Stimulated activated CD8-positive, alpha-beta memory T cell treated with anti-CD3 and anti-CD28 coated beads, Interleukin-4, amount 100 ng/mL, for 24 hours (primary cell): ENCODE measurements around the gene JPH4.

ENCODE experiments used
- DNase-seq: peaks from one replicate; pipeline ENCODE4 v3.0.0-alpha.2; 2020; ENCODE audit warnings: low read depth

Gene JPH4

DNA sequence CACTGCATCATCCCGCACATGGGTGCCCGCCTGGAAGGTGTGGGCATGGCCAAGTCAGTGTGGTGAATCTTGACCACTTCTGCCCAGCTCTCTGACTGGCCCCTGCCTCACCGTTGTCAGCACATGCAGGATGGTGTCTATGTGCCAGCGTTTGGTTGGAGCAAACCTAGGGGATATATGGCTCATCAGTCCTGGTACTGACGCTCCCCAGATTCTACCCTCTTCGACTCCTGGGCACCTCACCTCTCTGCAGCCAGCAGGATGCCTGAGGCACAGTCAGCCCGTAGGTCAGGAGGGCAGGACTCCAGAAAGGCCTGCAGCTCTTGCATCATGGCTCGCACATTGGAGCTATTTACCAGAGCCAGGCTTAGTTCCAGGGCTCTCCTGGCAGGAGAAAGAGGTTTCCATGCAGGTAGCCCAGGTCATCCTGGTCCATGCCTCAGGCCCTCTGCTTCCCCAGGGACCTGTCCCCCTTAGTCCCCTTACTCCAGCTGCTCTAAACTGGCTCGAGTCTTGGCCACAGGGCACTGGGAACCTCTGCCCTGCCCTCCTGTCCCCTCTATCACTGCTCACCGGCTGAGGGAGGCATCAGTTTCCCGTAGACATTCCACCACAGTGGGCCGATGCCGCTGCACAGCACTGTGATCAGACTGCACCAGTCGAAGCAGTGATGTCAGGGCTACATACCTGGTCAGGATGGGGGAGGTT is 15.0 kb downstream of the JPH4 start:
- no peak for DNase-seq

DNA sequence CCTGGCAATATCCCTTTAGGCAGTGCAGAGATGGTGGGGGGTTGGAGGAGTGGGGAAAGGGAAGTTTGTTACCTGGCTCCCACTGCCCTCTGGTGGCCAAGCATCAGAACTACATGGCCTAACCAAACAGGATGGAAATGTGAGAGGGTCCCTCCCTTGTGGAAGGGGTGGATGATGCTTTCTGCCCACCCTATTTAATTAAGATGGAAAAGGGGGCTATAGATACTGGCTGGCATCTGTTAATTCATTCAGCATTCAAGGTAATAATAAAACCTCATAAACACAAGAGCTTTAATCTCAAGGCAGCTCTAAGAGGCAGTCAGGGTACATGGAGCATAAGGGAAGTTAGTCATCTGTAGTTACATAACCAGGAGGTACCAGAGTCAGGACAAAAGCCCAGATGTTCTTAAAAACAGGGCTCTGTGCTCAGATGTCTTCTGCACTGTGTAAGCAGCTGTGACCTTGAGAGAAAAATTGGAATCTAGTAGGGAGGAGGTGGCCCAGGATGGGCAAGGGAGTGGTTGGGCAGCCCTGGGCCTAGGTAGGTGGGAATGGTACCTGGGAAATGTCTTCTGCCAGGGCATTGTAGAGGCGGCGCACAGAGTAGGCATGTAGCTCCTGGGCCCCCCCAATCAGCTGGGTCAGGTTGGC is 15.6 kb downstream of the JPH4 start:
- DNase-seq: peak; percentile 34

DNA sequence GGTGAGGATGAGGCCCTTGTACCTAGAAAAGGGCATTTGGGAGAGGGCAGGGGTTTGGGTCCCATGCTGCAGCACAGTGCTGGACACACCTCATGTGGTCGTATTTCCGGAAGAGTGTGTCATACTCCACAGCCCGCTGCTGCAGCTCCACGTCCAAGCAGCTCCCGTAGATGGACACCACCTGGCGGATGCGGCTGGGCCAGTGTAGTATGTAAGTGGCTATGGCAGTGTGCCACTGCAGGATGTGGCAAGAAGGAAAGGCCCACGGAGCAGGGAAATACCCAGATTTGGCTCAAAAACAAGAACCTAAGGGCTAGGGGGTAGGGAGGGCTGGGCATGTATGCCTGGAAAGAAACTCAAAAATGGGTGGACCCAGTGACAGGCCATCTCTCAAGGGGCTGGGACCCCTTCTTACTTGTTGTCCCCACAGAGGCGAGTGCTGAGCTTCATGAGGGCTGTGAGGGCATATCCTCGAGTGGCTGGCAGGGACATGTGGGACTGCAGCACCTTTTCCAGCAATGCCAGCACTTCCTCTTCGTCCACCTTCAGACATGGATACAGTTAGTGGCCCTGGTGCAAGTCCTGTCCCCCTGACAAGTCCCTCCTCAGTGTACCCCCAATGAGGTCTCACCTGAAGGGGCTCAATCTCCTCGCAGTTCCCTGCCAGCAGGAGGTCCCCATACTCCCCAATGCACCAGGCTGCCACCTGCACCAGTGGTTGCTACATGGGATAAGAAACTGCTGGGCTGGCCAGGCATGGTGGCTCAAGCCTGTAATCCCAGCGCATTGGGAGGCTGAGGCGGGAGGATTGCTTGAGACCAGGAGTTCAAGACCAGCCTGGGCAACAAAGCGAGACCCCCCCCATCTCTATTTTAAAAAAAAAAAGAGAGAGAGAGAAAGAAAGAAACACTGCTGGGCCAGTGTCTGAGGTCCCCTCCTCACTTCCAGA is 16.4 kb downstream of the JPH4 start:
- no peak for DNase-seq

DNA sequence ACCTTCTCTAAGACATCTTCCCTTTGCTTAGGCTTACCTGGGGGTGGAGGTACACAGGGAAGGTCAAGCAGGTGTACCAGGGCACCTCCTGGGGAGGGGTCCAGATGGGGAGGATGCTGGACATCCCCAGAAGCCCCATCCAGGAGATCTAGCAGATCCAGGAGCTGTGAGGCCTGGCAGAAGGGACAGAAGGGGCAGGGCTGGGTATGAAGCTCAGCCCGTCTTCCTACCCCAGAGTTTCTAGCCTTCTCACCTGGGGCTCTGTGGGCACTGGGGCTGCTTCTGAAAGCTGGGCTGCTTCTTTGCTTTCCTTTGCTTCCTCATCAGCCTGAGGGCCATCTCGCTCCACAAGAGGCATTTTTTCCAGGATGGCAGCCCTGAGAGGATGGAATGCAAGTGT is 17.3 kb downstream of the JPH4 start:
- no peak for DNase-seq

DNA sequence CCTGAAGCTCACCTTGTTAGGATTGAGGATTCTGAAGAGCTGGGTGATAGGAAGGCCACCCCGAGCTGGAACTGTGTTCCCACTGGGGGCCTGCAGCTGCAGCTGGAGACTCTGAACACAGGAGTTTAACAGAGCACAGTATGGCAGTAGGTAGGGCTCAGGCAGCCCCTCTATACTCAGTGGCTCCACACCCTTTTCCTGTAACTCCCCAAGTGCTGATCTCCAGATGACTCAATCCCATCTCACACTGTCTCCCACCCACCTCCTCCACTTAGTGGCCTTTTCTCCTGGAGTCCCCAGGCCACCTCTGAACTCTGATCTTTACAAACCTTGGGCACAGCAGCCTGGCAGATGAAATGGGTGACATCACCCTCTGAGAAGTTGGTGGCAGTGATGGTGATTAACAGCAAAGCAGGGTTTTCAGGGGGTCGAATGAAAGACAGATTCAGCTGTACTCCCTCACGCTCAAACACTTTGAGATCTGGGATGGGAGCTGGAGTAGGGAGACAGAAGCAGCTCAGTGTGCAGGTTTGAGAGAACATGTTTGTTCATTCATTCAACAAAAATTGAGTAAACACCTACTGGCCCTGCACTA is 18.6 kb downstream of the JPH4 start:
- no peak for DNase-seq

DNA sequence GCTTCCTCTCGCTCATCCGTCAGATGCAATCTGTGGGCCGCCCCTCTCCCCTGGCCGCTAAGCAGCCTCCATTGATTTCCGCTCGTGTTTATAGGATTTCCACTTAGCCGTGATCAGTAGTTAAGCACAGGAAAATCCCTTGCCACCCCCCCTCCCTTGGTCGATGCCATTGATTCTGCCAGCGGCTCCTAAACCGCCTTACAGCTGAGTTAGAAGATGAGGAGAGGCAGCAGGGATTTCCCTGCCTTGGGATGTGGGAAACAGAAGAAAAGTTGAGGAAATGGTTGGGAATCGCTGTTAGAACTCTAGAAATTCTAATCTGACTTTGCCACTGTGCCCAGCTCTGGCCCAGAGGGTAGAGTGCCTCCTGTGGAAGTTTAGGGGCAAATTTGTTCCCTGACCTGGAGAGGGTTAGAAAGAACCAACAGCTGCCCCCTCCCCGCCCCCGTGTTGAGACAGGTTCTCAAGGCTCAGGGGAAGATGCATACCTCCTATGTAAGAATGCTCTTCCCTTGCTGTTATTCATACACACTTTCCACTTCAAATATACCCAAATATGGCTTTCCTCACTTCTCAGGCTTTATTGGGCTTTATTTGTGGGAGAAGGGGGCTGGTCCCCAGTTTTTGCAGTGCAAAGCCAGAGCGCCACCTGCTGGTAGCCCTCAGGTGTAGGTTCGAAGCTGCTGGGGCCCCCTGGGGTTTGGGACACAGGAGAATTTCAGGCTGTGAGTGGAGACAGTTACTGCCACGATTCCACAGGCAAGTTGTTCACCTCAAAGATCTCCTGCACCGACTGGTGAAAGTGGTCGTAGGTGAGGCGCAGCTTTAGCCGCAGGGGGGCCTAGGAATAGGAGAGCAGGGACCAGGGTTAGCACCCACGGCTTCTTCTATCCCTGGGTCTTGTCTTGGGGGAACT is 19.3 kb downstream of the JPH4 start:
- peak; percentile 45 for DNase-seq

DNA sequence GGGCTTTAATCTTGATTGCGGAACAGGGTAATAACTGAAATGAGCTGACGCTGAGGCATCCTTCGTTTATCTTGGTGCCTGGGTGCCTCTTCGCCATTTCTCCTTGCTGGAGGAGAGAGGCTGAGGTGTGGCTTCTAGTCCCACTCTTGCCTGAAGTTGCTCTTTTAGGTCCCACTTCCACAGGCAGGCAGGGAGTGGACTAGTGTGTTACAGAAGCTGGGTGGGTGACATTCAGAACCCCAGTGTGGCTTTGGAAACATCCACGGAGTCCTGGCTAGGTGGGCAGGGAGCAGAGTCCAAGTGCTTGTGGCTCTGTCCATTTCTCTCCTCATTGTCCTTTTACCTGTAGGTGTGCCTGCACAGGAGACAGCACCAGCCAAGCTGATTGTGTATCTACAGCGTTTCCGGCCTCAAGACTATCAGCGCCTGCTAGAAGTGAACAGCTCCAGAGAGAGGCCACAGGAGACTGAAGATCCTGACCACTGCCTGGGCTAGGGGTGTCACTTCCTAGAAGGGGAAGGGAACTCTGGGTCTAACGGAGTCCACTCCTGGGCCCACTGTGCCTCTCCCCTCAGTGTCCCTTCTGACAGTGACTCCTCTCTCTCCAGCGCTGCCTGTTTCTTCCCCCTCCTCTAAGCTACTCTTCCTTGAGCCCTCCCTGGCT is 20.1 kb downstream of the JPH4 start:
- no peak for DNase-seq

DNA sequence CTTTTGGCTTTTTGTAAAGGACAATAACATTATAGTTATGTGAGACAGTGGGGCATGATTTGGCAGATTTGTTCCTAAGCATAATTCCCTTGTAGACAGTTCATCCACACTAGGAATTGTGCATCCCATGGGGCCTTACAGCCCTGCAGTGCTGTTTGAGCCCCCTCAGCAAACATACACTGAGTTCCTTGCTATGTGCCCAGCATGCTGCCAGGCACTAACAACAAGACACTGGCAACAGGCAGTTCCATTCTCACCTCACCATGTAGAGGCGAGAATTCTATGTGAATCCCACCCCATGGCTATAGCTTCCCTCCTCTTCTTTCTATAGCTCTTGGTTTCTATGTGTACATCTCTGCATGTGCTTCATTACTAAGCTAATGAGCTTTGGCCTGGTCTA is 20.6 kb downstream of the JPH4 start:
- no peak for DNase-seq

DNA sequence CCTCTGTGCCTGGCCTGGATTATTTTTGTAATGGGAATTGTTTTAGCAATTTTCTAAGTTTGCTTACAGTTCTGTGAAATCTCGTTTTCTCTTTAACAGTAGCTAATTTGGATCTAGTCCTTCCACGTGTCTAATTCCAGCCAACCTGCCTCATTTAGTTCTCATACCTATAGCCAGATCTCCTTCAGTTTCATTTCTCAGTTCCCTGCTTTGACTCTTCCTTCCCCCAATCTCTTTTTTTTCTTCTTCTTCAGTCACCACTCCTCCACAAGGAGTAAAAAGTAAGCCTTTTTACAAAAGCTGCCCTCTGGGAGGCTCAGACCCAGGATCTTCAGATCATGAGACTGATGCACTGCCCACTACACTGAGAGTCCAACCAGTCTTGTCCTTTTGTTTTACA is 21.1 kb downstream of the JPH4 start:
- no peak for DNase-seq

DNA sequence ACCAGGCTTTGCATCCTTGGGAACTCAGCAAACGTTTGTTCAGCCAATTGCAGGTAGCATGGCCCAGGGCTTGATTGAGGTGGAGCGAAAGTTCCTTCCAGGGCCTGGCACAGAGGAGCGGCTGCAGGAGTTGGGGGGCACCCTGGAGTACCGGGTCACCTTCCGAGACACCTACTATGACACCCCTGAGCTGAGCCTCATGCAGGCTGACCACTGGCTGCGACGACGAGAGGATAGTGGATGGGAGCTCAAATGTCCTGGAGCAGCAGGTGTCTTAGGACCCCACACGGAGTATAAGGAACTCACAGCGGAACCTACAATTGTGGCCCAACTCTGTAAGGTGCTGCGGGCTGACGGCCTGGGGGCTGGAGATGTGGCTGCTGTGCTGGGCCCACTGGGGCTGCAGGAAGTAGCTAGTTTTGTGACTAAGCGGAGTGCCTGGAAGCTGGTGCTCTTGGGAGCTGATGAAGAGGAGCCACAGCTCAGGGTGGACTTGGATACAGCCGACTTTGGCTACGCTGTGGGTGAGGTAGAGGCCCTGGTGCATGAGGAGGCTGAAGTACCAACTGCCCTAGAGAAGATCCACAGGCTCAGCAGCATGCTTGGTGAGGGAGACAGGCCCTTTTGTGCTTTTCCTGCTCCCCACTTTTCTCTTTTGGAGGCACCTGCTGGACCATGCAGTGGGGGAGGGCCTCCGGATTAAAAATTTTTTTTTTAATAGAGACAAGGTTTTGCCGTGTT is 21.7 kb downstream of the JPH4 start:
- DNase-seq: no peak

DNA sequence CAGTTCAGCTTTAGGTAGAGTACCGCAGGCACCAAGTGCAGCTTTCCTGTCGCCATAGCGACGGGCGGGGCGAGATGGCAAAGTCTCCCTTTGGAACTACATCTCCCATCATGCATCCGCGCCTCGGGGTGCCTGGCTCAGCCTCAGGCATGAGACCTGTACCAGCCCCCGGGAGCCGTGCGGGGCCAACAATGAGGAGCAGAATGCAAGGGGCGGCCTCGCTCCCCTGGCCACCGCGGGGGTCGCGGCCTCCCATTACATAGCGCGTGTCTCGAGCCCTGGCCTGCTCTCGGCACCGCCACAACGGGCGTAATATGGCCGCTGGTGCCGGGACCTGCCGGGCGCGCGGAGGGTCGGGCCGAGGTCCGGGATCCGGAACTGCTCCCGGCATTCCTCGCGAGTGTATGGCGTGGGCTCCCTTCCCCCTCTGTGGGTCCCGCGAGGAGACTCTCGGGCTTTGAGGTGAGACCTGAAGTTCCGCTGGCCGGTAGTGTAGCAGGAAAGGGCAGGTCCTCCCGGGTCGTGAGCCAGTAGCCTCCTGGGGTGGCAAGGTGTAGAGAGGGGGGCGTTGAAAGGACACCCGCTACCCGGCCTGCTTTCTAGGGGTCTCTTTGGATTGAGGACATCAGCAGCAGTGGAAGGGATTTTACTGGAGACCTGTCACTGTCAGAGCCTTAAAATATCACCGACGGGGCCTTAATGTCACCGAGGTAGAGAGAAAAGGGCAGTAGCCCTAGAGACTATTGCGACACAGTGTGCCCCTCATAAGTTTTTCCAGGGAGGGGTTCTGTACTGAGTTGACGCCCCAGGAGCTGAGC is 22.5 kb downstream of the JPH4 start, which contains the start of gene THTPA:
THTPA (plus strand) TSS at position 390 of the 818 bp plus-strand sequence. CDS start 487 bp downstream, outside the sequence.
- DNase-seq: peak; percentile 89

DNA sequence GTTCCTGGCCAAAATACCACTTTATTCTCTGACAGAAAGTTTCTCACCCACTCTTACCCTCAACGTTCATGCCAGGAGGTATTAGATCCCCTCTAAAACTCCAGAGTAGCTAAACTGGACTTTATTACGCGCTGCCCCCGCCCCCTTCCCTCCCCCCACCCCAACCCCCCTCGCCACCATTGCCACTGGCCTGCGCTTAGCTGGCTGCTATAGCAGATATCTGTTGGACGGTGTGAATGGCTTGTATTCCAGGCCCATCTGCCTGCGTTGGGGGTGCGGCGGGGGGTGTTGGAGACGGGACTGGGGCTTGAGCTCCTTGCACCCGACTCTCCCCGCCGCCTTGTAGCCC is 23.1 kb downstream of the JPH4 start:
- DNase-seq: no peak

DNA sequence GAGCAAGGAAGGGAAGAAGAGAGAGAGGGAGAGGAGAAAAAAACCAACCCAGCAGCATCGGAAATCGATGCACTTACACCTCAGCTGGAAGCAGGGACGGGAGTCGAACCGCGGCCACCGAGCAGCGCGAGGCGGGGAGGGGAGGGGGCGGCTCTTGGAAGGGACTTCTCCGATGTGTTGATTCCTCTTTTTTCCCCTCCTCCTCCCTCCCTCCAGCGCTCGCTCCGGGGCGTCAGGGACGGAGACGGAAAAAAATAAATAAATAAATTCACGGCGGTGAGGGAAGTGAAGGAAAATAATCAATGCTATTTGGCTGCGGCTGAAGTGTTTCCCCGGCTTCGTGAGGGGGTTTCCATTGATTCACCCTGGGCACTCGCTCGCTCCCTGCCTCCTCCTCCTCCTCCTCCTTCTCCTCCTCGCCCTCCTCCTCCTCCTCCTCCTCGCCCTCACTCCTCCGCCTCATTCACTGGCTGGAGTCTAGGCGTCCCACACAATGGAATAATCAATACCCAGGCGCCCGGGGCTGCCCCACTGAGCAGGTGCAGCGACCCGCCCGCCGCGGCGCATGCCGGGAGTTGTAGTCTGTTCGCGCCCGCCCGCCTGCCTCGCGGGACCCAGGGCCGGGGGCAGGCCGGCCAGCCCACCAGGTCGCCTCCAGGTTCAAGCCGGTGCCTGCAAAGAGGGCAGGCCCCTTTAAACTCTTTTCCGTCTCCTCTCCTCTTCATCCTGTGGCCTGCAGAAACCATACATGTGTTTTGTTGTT is 27.1 kb downstream of the JPH4 start, which contains the start of gene ZFHX2:
ZFHX2 (minus strand) TSS at position 500 of the 763 bp plus-strand sequence. CDS start 16,440 bp downstream, outside the sequence.
- peak; percentile 76 for DNase-seq

DNA sequence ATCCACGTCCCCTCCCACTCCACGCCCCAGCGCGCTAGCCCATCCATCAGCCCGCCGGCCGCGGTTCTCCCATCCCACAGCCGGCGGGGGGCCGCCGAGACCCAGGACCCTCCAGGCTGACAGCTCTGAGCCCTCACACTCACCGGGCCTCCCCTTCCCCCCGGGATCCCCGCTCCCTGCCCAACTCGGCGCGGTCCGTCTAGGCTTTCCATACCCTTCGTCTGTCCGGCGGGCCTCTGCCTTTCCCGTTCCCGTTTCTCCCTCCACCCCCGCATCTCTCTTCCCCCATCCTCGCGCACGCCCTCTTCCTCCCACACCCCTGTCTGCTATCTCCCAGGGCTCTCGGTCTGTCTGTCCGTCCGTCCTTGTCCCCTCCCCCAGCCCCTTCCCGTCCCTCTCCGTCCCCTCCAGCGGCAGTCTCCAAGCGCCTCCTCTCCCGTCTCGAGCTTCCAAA is 27.8 kb downstream of the JPH4 start:
- DNase-seq: no peak

DNA sequence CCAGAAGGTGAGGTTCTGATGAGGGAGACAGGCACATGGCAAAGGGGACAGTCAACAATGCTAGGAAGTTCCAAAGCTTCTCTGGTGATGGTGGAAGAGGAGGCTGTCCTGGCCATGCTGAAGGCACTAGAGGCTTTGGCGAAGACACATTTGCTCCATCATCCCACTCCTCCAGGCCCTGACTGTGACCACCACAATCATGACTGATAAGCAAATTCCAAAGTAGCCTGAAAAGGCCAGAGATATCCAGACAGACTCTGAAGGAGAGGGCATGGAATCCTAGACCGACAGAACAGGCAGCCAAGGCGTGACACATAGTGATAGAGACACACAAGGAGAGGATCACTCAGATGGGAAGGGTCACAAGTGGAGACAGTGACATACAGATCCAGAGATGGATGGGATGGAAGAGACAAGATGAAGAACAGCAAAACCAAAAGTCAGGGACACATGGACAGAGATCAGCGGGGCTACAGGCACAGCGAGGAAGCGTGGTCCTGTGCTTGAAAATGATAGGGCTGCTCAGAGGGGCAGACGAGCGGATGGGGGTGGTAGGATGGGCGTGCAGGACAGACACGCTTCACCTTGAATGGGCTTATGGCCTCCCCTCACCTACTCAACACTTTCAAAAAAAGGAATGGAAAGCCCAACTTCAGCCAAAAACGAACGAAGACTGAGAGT is 28.3 kb downstream of the JPH4 start:
- no peak for DNase-seq

DNA sequence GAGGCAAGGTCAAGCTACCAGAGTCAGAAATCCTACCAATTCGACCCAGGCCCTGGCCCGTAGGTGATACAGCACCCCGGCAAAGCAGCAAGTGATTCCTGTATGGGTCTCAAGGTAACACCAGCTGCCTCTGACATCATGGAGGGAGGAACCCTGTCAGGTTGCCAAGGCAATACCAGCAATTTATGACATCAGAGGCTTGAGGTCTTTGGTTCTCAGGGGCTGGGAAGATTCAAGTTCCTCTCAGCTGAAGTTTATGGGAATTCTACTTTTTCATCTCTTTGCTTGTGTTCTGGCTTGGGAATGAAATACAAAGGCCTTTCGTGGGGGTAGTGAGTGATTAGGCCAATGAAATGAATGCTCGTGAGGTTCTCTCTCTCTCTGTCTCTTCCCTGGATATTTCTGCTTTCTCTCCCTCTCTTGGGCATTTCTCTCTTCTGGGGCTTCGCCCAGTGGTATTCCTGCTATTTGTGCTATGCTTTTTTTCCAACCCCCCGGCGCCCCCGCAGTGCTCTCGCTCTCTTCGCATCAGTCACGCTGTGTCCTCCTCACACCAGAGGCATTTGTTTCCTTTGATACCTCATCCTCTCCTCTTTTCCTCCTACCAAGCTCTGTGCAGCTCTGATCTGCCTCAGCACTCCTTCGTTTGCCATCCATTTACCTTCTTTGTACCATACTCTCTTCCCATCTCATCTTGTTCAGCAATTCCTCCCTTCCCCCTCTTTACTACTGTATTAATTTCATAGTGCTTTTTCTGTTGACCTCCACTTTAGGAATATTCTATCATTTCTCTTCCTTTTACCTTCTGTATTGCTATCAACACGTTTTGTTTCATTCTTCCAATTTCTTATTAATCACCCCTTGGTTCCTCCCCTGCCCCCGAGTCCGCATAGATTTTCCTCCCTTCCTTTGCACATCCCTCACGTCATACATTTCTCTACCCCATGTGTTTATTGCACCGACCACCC is 30.0 kb downstream of the JPH4 start:
- no peak for DNase-seq
